Keratinocyte (primary cell): ENCODE data around the gene PPIL4. TPM values are rescaled to one million over a fixed set of nuclear protein-coding genes. Genes with fewer than 3 reads are reported as not detected.

Experiments
- DNase-seq: peaks from one replicate; pipeline ENCODE4 v3.0.0-alpha.2; 2011; ENCODE audit warnings: low read depth, missing footprints, low spot score
- FAIRE-seq: peaks from 2 replicates; lab custom pipeline; 2011; peaks lifted over from hg19 to GRCh38; lab: Jason Lieb, UNC
- H2AFZ ChIP-seq: 2 replicates; pipeline ENCODE4 v1.6.0; 2012; ENCODE audit warnings: low read length, control low read depth, inconsistent platforms; ENCODE audit not compliant: control insufficient read depth
- H3K27ac ChIP-seq: 2 replicates; pipeline ENCODE4 v1.5.1; 2011; ENCODE audit warnings: low read length; ENCODE audit not compliant: control insufficient read depth, insufficient read depth
- H3K27me3 ChIP-seq: 3 replicates; pipeline ENCODE4 v1.6.0; 2011; ENCODE audit warnings: low read length; ENCODE audit not compliant: control insufficient read depth, insufficient read depth; ENCODE audit errors: extremely low read depth
- H3K36me3 ChIP-seq, 2 experiments: 2 replicates in 1 of 2; 3 replicates in 1 of 2; pipeline ENCODE4 v1.5.1; 2011; ENCODE audit warnings: low read length in 2 of 2, mild to moderate bottlenecking in 1 of 2; ENCODE audit not compliant: control insufficient read depth in 2 of 2, insufficient read depth in 2 of 2; ENCODE audit errors: extremely low read depth in 1 of 2
- H3K4me1 ChIP-seq: 3 replicates; pipeline ENCODE4 v1.5.1; 2011; ENCODE audit warnings: low read length; ENCODE audit not compliant: control insufficient read depth, insufficient read depth; ENCODE audit errors: extremely low read depth
- H3K4me2 ChIP-seq: 3 replicates; pipeline ENCODE4 v1.6.0; 2011; ENCODE audit warnings: low read depth, low read length; ENCODE audit not compliant: control insufficient read depth, insufficient read depth; ENCODE audit errors: extremely low read depth
- H3K4me3 ChIP-seq, 3 experiments: fragments of 200-600 bp in 1 of 3; sonication (generic) in 1 of 3; 2 replicates in 2 of 3; 3 replicates in 1 of 3; pipeline ENCODE4 v1.5.1; 2011 to 2016; ENCODE audit warnings: low read length in 3 of 3, mild to moderate bottlenecking in 3 of 3, control low read depth in 2 of 3, inconsistent platforms in 1 of 3, low read depth in 1 of 3, mixed read lengths in 1 of 3, mixed run types in 1 of 3, moderate library complexity in 1 of 3; ENCODE audit not compliant: control insufficient read depth in 2 of 3, insufficient read depth in 2 of 3; ENCODE audit errors: extremely low read depth in 1 of 3
- H3K79me2 ChIP-seq: 2 replicates; pipeline ENCODE4 v1.6.0; 2012; ENCODE audit warnings: low read length; ENCODE audit not compliant: control insufficient read depth, insufficient read depth
- H3K9ac ChIP-seq: 3 replicates; pipeline ENCODE4 v1.6.0; 2011; ENCODE audit warnings: low read length; ENCODE audit not compliant: control insufficient read depth, insufficient read depth; ENCODE audit errors: extremely low read depth
- H3K9me1 ChIP-seq: 3 replicates; pipeline ENCODE4 v1.6.0; 2011; ENCODE audit warnings: low read length; ENCODE audit not compliant: control insufficient read depth, insufficient read depth; ENCODE audit errors: extremely low read depth
- H3K9me3 ChIP-seq: 2 replicates; pipeline ENCODE4 v1.5.1; 2012; ENCODE audit warnings: low read depth, low read length; ENCODE audit not compliant: control insufficient read depth
- H4K20me1 ChIP-seq: 3 replicates; pipeline ENCODE4 v1.6.0; 2011; ENCODE audit warnings: low read length; ENCODE audit not compliant: control insufficient read depth, insufficient read depth; ENCODE audit errors: extremely low read depth
- CTCF ChIP-seq, 3 experiments: IDR thresholded peaks in 1 of 3; conservative IDR thresholded peaks in 1 of 3; optimal IDR thresholded peaks in 1 of 3; 2 replicates in 2 of 3; 3 replicates in 1 of 3; pipeline versions ENCODE3 to v1.5.1; 2011; ENCODE audit warnings: low read length in 3 of 3, mild to moderate bottlenecking in 3 of 3, moderate library complexity in 2 of 3, control low read depth in 1 of 3, inconsistent platforms in 1 of 3; ENCODE audit not compliant: insufficient read depth in 2 of 3; ENCODE audit errors: extremely low read depth in 1 of 3
- EZH2 ChIP-seq: IDR thresholded peaks from one replicate; pipeline ENCODE4 v1.6.1; 2012; ENCODE audit warnings: inconsistent platforms, mild to moderate bottlenecking, low read length, moderate library complexity
- dilution Hi-C: fragments of 300-500 bp; cut with MboI; formaldehyde crosslinking; loops from one replicate; pipeline ENCODE4 v1.7.0; 2020; ENCODE audit warnings: low sequenced_read_pairs; ENCODE audit not compliant: extremely low pct_ligation_motif_present
- polyA plus RNA-seq, 5 experiments: library from polyadenylated mRNA; depleted of rRNA in 3 of 5; stranded (reverse) in 3 of 5; stranded (forward) in 1 of 5; unstranded in 1 of 5; fragments of >200 nt; gene quantifications; 1 replicate in 1 of 5; 2 replicates in 3 of 5; 3 replicates in 1 of 5; pipeline versions ENCODE4 v1.2.1 to v1.2.3, GENCODE V29; 2011 to 2012; ENCODE audit warnings: missing spikeins in 2 of 5, low read depth in 1 of 5, low replicate concordance in 1 of 5

Gene PPIL4
- polyA plus RNA-seq, 1 donor (not counting 4 experiments of a cell fraction or from before 2014, with no cell fraction given), result 14.0 TPM

DNA sequence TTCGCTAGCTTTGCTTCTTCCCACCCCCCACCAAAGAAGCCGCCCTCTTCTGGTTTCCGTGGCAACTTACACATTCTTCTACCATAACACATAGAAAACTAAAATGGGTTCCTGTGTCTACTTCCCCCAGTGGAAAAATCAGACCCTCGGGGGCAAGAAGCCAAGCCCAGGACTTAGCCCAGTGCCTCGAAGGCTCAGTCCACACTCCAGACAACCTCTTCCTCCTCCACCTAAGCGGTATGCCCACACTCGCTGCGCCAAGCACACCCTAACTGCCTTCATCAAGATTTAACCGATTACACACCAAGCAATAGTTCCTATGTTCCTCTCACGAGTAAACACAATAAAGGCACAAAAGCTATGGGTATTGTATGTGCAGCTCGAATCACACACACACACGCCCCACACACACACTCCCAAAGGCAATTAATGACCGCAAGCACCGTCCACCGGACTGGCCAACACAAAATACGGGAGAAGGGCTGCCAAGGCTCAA is 537 bp downstream of the PPIL4 start:
- TF ChIP-seq CTCF (optimal IDR thresholded peaks at IDR 0.05 in 1 of 3, IDR thresholded peaks at IDR 0.05 in 1 of 3, conservative IDR thresholded peaks at IDR 0.05 in 1 of 3; ENCODE audit: extremely low read depth in 1 of 3, insufficient read depth in 2 of 3, low read length in 3 of 3) (no peak), EZH2 (no peak)
- peaks cover 44% of the 10 kb centered on the region for H3K79me2 ChIP-seq
- peak overlapping the region; percentile 99 for H3K9ac ChIP-seq
- H3K9me3 ChIP-seq, result no peaks in the 10 kb centered on the region
- dilution Hi-C loops, result no loop called here
- H3K27me3 ChIP-seq, result no peaks in the 10 kb centered on the region
- peak overlapping the region; percentile 98 for H3K27ac ChIP-seq
- H2AFZ ChIP-seq, result peak overlapping the region; percentile 82
- H3K4me3 ChIP-seq, result peak overlapping the region; percentile 90 to 100 (median 99)
- no peak for DNase-seq
- FAIRE-seq, result no peak
- no peaks in the 10 kb centered on the region for H3K36me3 ChIP-seq
- peak overlapping the region; percentile 100 for H3K4me2 ChIP-seq
- no peaks in the 10 kb centered on the region for H3K9me1 ChIP-seq
- peaks cover 18% of the 10 kb centered on the region for H3K4me1 ChIP-seq
- H4K20me1 ChIP-seq, result no peaks in the 10 kb centered on the region

DNA sequence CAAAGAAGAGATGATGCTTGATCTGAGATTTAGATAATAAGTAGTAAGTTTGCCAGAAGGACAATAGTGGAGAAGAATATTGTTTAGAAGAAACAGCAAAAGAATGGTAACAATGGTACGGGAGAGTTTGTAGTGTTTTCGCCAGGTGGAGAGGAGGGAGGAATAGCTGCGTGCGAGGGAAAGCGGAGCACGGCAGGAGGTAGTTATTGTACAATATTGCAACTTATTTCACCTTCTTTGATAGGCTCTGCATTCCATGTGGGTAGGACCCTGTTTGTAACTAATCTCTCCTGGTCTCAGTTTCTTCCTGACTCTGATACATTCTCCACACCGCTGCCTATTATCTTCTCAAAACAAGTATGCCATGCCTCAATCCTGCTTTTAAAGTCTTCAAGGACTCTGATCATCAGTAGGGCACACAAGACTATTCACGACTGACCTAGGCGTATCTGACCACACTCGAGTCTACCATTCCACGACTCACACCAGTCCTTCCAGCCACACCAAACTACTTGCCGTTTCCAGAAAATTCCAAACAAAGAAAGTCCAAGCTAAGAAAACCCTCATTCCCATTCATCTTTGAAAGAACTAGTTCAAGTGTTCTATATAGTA is 1.1 kb downstream of the PPIL4 start:
- Histone ChIP-seq H2AFZ (peak overlapping the region; percentile 82), H4K20me1 (no peaks in the 10 kb centered on the region), H3K4me1 (peaks cover 18% of the 10 kb centered on the region), H3K36me3 (no peaks in the 10 kb centered on the region), H3K27ac (peak overlapping the region; percentile 98), H3K9me3 (no peaks in the 10 kb centered on the region), H3K9me1 (no peaks in the 10 kb centered on the region), H3K9ac (peak overlapping the region; percentile 99), H3K27me3 (no peaks in the 10 kb centered on the region), H3K79me2 (peaks cover 44% of the 10 kb centered on the region), H3K4me2 (peak overlapping the region; percentile 100), H3K4me3 (peak overlapping the region; percentile 90 to 100 (median 99))
- dilution Hi-C loops, result no loop called here
- no peak for TF ChIP-seq CTCF (optimal IDR thresholded peaks at IDR 0.05 in 1 of 3, IDR thresholded peaks at IDR 0.05 in 1 of 3, conservative IDR thresholded peaks at IDR 0.05 in 1 of 3; ENCODE audit: extremely low read depth in 1 of 3, insufficient read depth in 2 of 3, low read length in 3 of 3)
- no peak for TF ChIP-seq EZH2
- DNase-seq (no peak), FAIRE-seq (peak; percentile 60)
